DOHH2 (cell line): ENCODE measurements around the gene CYP26C1.

ENCODE experiments used
- H3F3A ChIP-seq: fragments of 200-600 bp; sonication (generic), shearing (Covaris generic); 2 replicates; pipeline ENCODE4 v1.6.0; 2016; ENCODE audit warnings: antibody characterized with exemption, mild to moderate bottlenecking; ENCODE audit not compliant: control insufficient read depth, insufficient read depth
- H3K27ac ChIP-seq: fragments of 200-600 bp; sonication (generic); 2 replicates; pipeline ENCODE4 v1.5.1; 2014; ENCODE audit warnings: low read depth, mild to moderate bottlenecking, low read length, moderate library complexity
- H3K27me3 ChIP-seq: fragments of 200-600 bp; sonication (generic); 2 replicates; pipeline ENCODE4 v1.6.1; 2014; ENCODE audit warnings: mild to moderate bottlenecking, low read length, mixed read lengths; ENCODE audit not compliant: control insufficient read depth
- H3K36me3 ChIP-seq: fragments of 200-600 bp; sonication (generic); 2 replicates; pipeline ENCODE4 v1.6.1; 2014; ENCODE audit warnings: mild to moderate bottlenecking, low read length, moderate library complexity, mixed read lengths; ENCODE audit not compliant: control insufficient read depth
- H3K4me1 ChIP-seq: fragments of 200-600 bp; sonication (generic); 2 replicates; pipeline ENCODE4 v1.6.1; 2014; ENCODE audit warnings: mild to moderate bottlenecking, low read length, mixed read lengths; ENCODE audit not compliant: control insufficient read depth
- H3K4me2 ChIP-seq: fragments of 200-600 bp; sonication (generic); 2 replicates; pipeline ENCODE4 v1.6.0; 2014; ENCODE audit warnings: mild to moderate bottlenecking, low read length, moderate library complexity
- H3K4me3 ChIP-seq: fragments of 200-600 bp; sonication (generic); 2 replicates; pipeline ENCODE4 v1.5.1; 2014; ENCODE audit warnings: mild to moderate bottlenecking, low read length, mixed read lengths
- H3K79me2 ChIP-seq: fragments of 200-600 bp; sonication (generic); 2 replicates; pipeline ENCODE4 v1.6.1; 2014; ENCODE audit warnings: mild to moderate bottlenecking, low read length, mixed read lengths; ENCODE audit not compliant: control insufficient read depth
- H3K9me2 ChIP-seq: fragments of 200-600 bp; sonication (generic); replicated peaks from 2 replicates; pipeline ENCODE4 v1.6.1; 2014; ENCODE audit warnings: mild to moderate bottlenecking, low read length, mixed read lengths; ENCODE audit not compliant: control insufficient read depth
- H3K9me3 ChIP-seq: fragments of 200-600 bp; sonication (generic); 2 replicates; pipeline ENCODE4 v1.6.1; 2014; ENCODE audit warnings: antibody characterized with exemption, low read length, mixed read lengths; ENCODE audit not compliant: control insufficient read depth, insufficient read depth
- H4K20me1 ChIP-seq: fragments of 200-600 bp; sonication (generic); 2 replicates; pipeline ENCODE4 v1.6.0; 2014; ENCODE audit warnings: low read depth, mild to moderate bottlenecking, antibody characterized with exemption, low read length, moderate library complexity; ENCODE audit not compliant: control insufficient read depth, insufficient read depth
- CTCF ChIP-seq: fragments of 200-600 bp; sonication (generic); IDR thresholded peaks from one replicate; pipeline ENCODE4 v1.5.1; 2014; ENCODE audit warnings: antibody characterized with exemption, mild to moderate bottlenecking, low read depth, low read length; ENCODE audit not compliant: poor library complexity, severe bottlenecking
- EZH2phosphoT487 ChIP-seq: fragments of 200-600 bp; sonication (generic); IDR thresholded peaks from 2 replicates; pipeline ENCODE4 v1.6.1; 2017; ENCODE audit warnings: borderline replicate concordance, mild to moderate bottlenecking, antibody characterized with exemption, low read length, moderate library complexity, mixed read lengths

Gene CYP26C1

GRCh38 chr10:93032105-93032808, 28.3 kb upstream of the CYP26C1 start:
- TF ChIP-seq CTCF: no peak
- no peak for TF ChIP-seq EZH2phosphoT487
- no peak overlapping the region for H3K4me2 ChIP-seq
- no peaks in the 10 kb centered on the region for H3K9me2 ChIP-seq
- H3K9me3 ChIP-seq: no peaks in the 10 kb centered on the region
- H3K79me2 ChIP-seq: no peaks in the 10 kb centered on the region
- H3K4me3 ChIP-seq: no peak overlapping the region
- H3K27me3 ChIP-seq: no peaks in the 10 kb centered on the region
- H3K36me3 ChIP-seq: no peaks in the 10 kb centered on the region
- H4K20me1 ChIP-seq: no peaks in the 10 kb centered on the region
- H3F3A ChIP-seq: no peaks in the 10 kb centered on the region
- H3K4me1 ChIP-seq: no peaks in the 10 kb centered on the region
- H3K27ac ChIP-seq: no peak overlapping the region

GRCh38 chr10:93032809-93033137, 27.8 kb upstream of the CYP26C1 start:
- Histone ChIP-seq H3K4me1 (no peaks in the 10 kb centered on the region), H3F3A (no peaks in the 10 kb centered on the region)

GRCh38 chr10:93034426-93034825, 26.2 kb upstream of the CYP26C1 start:
- Histone ChIP-seq H3K27me3 (no peaks in the 10 kb centered on the region), H3F3A (no peaks in the 10 kb centered on the region), H3K36me3 (no peaks in the 10 kb centered on the region), H3K79me2 (no peaks in the 10 kb centered on the region), H4K20me1 (no peaks in the 10 kb centered on the region), H3K27ac (no peak overlapping the region), H3K9me2 (no peaks in the 10 kb centered on the region), H3K9me3 (no peaks in the 10 kb centered on the region), H3K4me2 (no peak overlapping the region), H3K4me3 (no peak overlapping the region), H3K4me1 (peaks cover 4% of the 10 kb centered on the region)
- no peak for TF ChIP-seq EZH2phosphoT487
- no peak for TF ChIP-seq CTCF

More at GRCh38 chr10:93032809-93033137, 27.8 kb upstream of the CYP26C1 start:
- no peaks in the 10 kb centered on the region for H3K27me3 ChIP-seq
- H3K4me2 ChIP-seq: no peak overlapping the region
- no peaks in the 10 kb centered on the region for H3K9me3 ChIP-seq
- H3K4me3 ChIP-seq: no peak overlapping the region
- H3K79me2 ChIP-seq: no peaks in the 10 kb centered on the region
- H3K36me3 ChIP-seq: no peaks in the 10 kb centered on the region
- H3K27ac ChIP-seq: no peak overlapping the region
- TF ChIP-seq EZH2phosphoT487 (no peak), CTCF (no peak)
- no peaks in the 10 kb centered on the region for H3K9me2 ChIP-seq
- no peaks in the 10 kb centered on the region for H4K20me1 ChIP-seq
